Skeletal muscle satellite cell (primary cell): ENCODE data around the gene RARB.
A peak's percentile ranks its signal among the peaks of the same experiment; 100 is the strongest.

Experiments
- H3K27me3 ChIP-seq: 2 replicates; pipeline ENCODE4 v1.7.0; 2013; ENCODE audit warnings: low read length; ENCODE audit not compliant: control insufficient read depth, insufficient read depth
- H3K36me3 ChIP-seq: 2 replicates; pipeline ENCODE4 v1.7.0; 2013; ENCODE audit warnings: mild to moderate bottlenecking, control low read depth, low read length; ENCODE audit not compliant: insufficient read depth
- H3K4me1 ChIP-seq: 2 replicates; pipeline ENCODE4 v1.7.0; 2013; ENCODE audit warnings: low read length; ENCODE audit not compliant: control insufficient read depth, insufficient read depth
- H3K4me2 ChIP-seq: 2 replicates; pipeline ENCODE4 v1.7.0; 2013; ENCODE audit warnings: mild to moderate bottlenecking, low read length
- H3K4me3 ChIP-seq: 2 replicates; pipeline ENCODE4 v1.7.0; 2013; ENCODE audit warnings: low read length
- H3K9ac ChIP-seq: 2 replicates; pipeline ENCODE4 v1.7.0; 2013; ENCODE audit warnings: mild to moderate bottlenecking, low read depth, low read length, moderate library complexity
- H3K9me3 ChIP-seq: replicated peaks from 2 replicates; pipeline ENCODE4 v1.7.0; 2013; ENCODE audit warnings: mild to moderate bottlenecking, control low read depth, low read length

RARB gene

GRCh38 chr3:25449857-25450256 lies 21.8 kb downstream of the RARB start:
- no peak overlapping the region for H3K4me2 ChIP-seq
- H3K4me3 ChIP-seq = no peak overlapping the region
- no peaks in the 10 kb centered on the region for H3K9me3 ChIP-seq
- H3K27me3 ChIP-seq = no peaks in the 10 kb centered on the region
- no peak overlapping the region for H3K9ac ChIP-seq
- H3K36me3 ChIP-seq = no peaks in the 10 kb centered on the region
- peaks cover 8% of the 10 kb centered on the region for H3K4me1 ChIP-seq

- Histone ChIP-seq H3K27me3 (no peaks in the 10 kb centered on the region), H3K9me3 (no peaks in the 10 kb centered on the region), H3K4me1 (peaks cover 17% of the 10 kb centered on the region), H3K4me2 (no peak overlapping the region), H3K4me3 (no peak overlapping the region), H3K36me3 (no peaks in the 10 kb centered on the region), H3K9ac (no peak overlapping the region)
These were observed 24.1 kb downstream of the RARB start for GRCh38 chr3:25452192-25452591.

- Histone ChIP-seq H3K27me3 (no peaks in the 10 kb centered on the region), H3K9me3 (no peaks in the 10 kb centered on the region), H3K4me1 (peaks cover 21% of the 10 kb centered on the region), H3K9ac (no peak overlapping the region), H3K4me2 (no peak overlapping the region), H3K36me3 (no peaks in the 10 kb centered on the region), H3K4me3 (no peak overlapping the region)
These were observed 24.7 kb downstream of the RARB start for GRCh38 chr3:25452740-25453139.

GRCh38 chr3:25453619-25454004 lies 25.5 kb downstream of the RARB start:
- Histone ChIP-seq H3K9me3 (no peaks in the 10 kb centered on the region), H3K4me3 (no peak overlapping the region), H3K9ac (no peak overlapping the region), H3K4me2 (no peak overlapping the region), H3K36me3 (no peaks in the 10 kb centered on the region), H3K27me3 (no peaks in the 10 kb centered on the region), H3K4me1 (peaks cover 21% of the 10 kb centered on the region)

GRCh38 chr3:25454005-25454927 lies 26.2 kb downstream of the RARB start:
- H3K27me3 ChIP-seq = no peaks in the 10 kb centered on the region

GRCh38 chr3:25455441-25456132 lies 27.5 kb downstream of the RARB start:
- H3K4me1 ChIP-seq = peaks cover 15% of the 10 kb centered on the region
- H3K4me3 ChIP-seq = no peak overlapping the region
- no peak overlapping the region for H3K4me2 ChIP-seq
- no peaks in the 10 kb centered on the region for H3K36me3 ChIP-seq
- H3K9me3 ChIP-seq = no peaks in the 10 kb centered on the region
- H3K27me3 ChIP-seq = no peaks in the 10 kb centered on the region
- peak overlapping the region; percentile 29 for H3K9ac ChIP-seq

More at GRCh38 chr3:25454005-25454927, 26.2 kb downstream of the RARB start:
- Histone ChIP-seq H3K4me2 (no peak overlapping the region), H3K36me3 (no peaks in the 10 kb centered on the region), H3K9ac (no peak overlapping the region), H3K4me1 (peaks cover 15% of the 10 kb centered on the region), H3K9me3 (no peaks in the 10 kb centered on the region), H3K4me3 (no peak overlapping the region)

- peaks cover 15% of the 10 kb centered on the region for H3K4me1 ChIP-seq
- H3K9ac ChIP-seq = no peak overlapping the region
These were observed 28.9 kb downstream of the RARB start for GRCh38 chr3:25456723-25457670.

GRCh38 chr3:25457671-25458419 lies 29.8 kb downstream of the RARB start:
- Histone ChIP-seq H3K9ac (no peak overlapping the region), H3K27me3 (no peaks in the 10 kb centered on the region), H3K4me1 (peaks cover 15% of the 10 kb centered on the region), H3K36me3 (no peaks in the 10 kb centered on the region), H3K4me3 (no peak overlapping the region), H3K4me2 (no peak overlapping the region), H3K9me3 (no peaks in the 10 kb centered on the region)

More at GRCh38 chr3:25456723-25457670, 28.9 kb downstream of the RARB start:
- Histone ChIP-seq H3K4me3 (no peak overlapping the region), H3K4me2 (no peak overlapping the region), H3K27me3 (no peaks in the 10 kb centered on the region), H3K36me3 (no peaks in the 10 kb centered on the region), H3K9me3 (no peaks in the 10 kb centered on the region)

GRCh38 chr3:25458420-25458814 lies 30.4 kb downstream of the RARB start:
- H3K4me1 ChIP-seq = peaks cover 15% of the 10 kb centered on the region
- no peak overlapping the region for H3K9ac ChIP-seq
- H3K9me3 ChIP-seq = no peaks in the 10 kb centered on the region
- H3K27me3 ChIP-seq = no peaks in the 10 kb centered on the region
- H3K4me2 ChIP-seq = no peak overlapping the region
- no peak overlapping the region for H3K4me3 ChIP-seq
- H3K36me3 ChIP-seq = no peaks in the 10 kb centered on the region

- Histone ChIP-seq H3K9me3 (no peaks in the 10 kb centered on the region), H3K4me2 (no peak overlapping the region), H3K4me3 (no peak overlapping the region), H3K27me3 (no peaks in the 10 kb centered on the region), H3K4me1 (peaks cover 11% of the 10 kb centered on the region), H3K36me3 (no peaks in the 10 kb centered on the region), H3K9ac (no peak overlapping the region)
These were observed 32.7 kb downstream of the RARB start for GRCh38 chr3:25460751-25461150.
